ENCODE data around the gene MANSC1.

GRCh38 chr12:12331244-12331771, 18.7 kb downstream of the MANSC1 start:
- TF ChIP-seq, protein P1, sequence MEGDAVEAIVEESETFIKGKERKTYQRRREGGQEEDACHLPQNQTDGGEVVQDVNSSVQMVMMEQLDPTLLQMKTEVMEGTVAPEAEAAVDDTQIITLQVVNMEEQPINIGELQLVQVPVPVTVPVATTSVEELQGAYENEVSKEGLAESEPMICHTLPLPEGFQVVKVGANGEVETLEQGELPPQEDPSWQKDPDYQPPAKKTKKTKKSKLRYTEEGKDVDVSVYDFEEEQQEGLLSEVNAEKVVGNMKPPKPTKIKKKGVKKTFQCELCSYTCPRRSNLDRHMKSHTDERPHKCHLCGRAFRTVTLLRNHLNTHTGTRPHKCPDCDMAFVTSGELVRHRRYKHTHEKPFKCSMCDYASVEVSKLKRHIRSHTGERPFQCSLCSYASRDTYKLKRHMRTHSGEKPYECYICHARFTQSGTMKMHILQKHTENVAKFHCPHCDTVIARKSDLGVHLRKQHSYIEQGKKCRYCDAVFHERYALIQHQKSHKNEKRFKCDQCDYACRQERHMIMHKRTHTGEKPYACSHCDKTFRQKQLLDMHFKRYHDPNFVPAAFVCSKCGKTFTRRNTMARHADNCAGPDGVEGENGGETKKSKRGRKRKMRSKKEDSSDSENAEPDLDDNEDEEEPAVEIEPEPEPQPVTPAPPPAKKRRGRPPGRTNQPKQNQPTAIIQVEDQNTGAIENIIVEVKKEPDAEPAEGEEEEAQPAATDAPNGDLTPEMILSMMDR (IDR thresholded peaks at IDR 0.05): no peak
- TF ChIP-seq TCF7L2 (IDR thresholded peaks at IDR 0.05; ENCODE audit: low read depth, low read length) (no peak), POLR2AphosphoS5 (IDR thresholded peaks at IDR 0.05; ENCODE audit: low read depth, low read length) (no peak), SIN3A (IDR thresholded peaks at IDR 0.05; ENCODE audit: borderline replicate concordance, insufficient read depth, low read depth, low read length) (no peak)

Measured in Panc1 (cell line).